RWPE2 (cell line): ENCODE results near the gene KLHL9.

Experiments used
- ATAC-seq: fragments of 200-7000 bp; cut with Tn5 transposase; 3 replicates; pipeline ENCODE4 v1.9.1; 2021; ENCODE audit warnings: low read depth
- DNase-seq: peaks from one replicate; pipeline ENCODE4 v3.0.0-alpha.2; 2020; ENCODE audit warnings: low spot score
- H3K27ac ChIP-seq: fragments of 450-650 bp; 2 replicates; pipeline ENCODE4 v1.5.1; 2017; ENCODE audit warnings: mild to moderate bottlenecking; ENCODE audit not compliant: poor library complexity, severe bottlenecking
- H3K27me3 ChIP-seq: fragments of 250-450 bp; sonication (Bioruptor Pico); 2 replicates; pipeline ENCODE4 v1.5.1; 2021; ENCODE audit warnings: mild to moderate bottlenecking, moderate library complexity; ENCODE audit not compliant: insufficient read depth, poor library complexity, severe bottlenecking
- H3K36me3 ChIP-seq: fragments of 250-450 bp; sonication (Bioruptor Pico); 2 replicates; pipeline ENCODE4 v1.5.1; 2020; ENCODE audit warnings: low read depth, mild to moderate bottlenecking, moderate library complexity
- H3K4me1 ChIP-seq: fragments of 250-450 bp; sonication (Bioruptor Pico); 2 replicates; pipeline ENCODE4 v1.5.1; 2021; ENCODE audit warnings: mild to moderate bottlenecking, moderate library complexity; ENCODE audit not compliant: insufficient read depth, poor library complexity, severe bottlenecking
- H3K4me3 ChIP-seq: fragments of 250-450 bp; sonication (Bioruptor Pico); 2 replicates; pipeline ENCODE4 v1.5.1; 2021; ENCODE audit warnings: mild to moderate bottlenecking, moderate library complexity; ENCODE audit not compliant: severe bottlenecking
- H3K9me3 ChIP-seq: fragments of 250-450 bp; sonication (Bioruptor Pico); 2 replicates; pipeline ENCODE4 v1.5.1; 2021; ENCODE audit warnings: mild to moderate bottlenecking, moderate library complexity; ENCODE audit not compliant: severe bottlenecking
- TF ChIP-seq, protein P1 (sequence below): fragments of 450-650 bp; IDR thresholded peaks from one replicate; pipeline ENCODE4 v1.5.1; 2017; ENCODE audit warnings: mild to moderate bottlenecking, moderate library complexity; ENCODE audit not compliant: poor library complexity, severe bottlenecking

Gene KLHL9

DNA sequence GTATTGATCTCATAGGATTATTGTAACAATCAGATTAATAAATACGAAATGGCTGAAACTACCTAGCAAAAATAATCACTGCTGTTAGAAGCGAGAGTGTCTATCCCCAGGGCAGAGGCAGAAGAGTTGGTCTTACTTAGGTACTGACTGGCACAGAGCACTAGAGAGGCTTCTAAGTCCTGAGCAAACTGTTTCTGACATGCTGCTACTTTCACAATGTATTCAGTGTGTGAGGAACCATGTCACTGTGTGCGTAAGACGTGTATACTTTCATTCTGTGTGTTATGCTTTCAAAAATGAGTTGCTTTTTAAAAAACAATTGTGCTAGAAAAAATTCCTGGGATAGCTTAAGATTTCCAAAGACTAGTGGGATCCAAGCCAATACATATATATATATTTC, 5.5 kb upstream of the KLHL9 start:
- Histone ChIP-seq H3K27me3 (no peaks in the 10 kb centered on the region), H3K36me3 (no peaks in the 10 kb centered on the region), H3K4me3 (no peak overlapping the region), H3K9me3 (peaks cover 2% of the 10 kb centered on the region), H3K27ac (no peak overlapping the region), H3K4me1 (peaks cover 3% of the 10 kb centered on the region)
- DNase-seq (no peak), ATAC-seq (no peak)
- TF ChIP-seq, protein P1, sequence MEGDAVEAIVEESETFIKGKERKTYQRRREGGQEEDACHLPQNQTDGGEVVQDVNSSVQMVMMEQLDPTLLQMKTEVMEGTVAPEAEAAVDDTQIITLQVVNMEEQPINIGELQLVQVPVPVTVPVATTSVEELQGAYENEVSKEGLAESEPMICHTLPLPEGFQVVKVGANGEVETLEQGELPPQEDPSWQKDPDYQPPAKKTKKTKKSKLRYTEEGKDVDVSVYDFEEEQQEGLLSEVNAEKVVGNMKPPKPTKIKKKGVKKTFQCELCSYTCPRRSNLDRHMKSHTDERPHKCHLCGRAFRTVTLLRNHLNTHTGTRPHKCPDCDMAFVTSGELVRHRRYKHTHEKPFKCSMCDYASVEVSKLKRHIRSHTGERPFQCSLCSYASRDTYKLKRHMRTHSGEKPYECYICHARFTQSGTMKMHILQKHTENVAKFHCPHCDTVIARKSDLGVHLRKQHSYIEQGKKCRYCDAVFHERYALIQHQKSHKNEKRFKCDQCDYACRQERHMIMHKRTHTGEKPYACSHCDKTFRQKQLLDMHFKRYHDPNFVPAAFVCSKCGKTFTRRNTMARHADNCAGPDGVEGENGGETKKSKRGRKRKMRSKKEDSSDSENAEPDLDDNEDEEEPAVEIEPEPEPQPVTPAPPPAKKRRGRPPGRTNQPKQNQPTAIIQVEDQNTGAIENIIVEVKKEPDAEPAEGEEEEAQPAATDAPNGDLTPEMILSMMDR: no peak

DNA sequence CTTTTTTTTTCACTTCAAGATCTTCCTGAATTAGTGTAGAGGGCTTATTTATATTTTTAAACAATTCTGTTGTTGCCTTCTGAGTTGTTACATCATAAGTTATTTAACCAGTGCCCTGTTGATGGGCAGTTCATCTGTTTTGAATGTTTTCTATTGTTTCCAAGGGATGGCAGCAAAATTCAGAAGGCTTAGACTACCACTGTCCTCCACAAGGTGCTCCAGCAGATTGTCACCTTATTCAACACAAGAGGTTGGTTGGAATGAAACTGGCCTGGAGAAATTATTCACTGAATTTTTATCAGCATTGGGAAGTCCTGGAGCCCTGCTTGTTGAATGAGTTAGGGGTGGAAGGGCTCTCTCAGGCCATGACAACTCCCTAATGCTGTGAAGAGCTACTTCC, 1.3 kb upstream of the KLHL9 start:
- ATAC-seq: no peak
- no peak overlapping the region for H3K27ac ChIP-seq
- H3K4me3 ChIP-seq: no peak overlapping the region
- no peak for DNase-seq
- TF ChIP-seq, protein P1: no peak
- no peaks in the 10 kb centered on the region for H3K27me3 ChIP-seq
- H3K36me3 ChIP-seq: peaks cover 28% of the 10 kb centered on the region
- H3K9me3 ChIP-seq: no peaks in the 10 kb centered on the region
- H3K4me1 ChIP-seq: peaks cover 27% of the 10 kb centered on the region

DNA sequence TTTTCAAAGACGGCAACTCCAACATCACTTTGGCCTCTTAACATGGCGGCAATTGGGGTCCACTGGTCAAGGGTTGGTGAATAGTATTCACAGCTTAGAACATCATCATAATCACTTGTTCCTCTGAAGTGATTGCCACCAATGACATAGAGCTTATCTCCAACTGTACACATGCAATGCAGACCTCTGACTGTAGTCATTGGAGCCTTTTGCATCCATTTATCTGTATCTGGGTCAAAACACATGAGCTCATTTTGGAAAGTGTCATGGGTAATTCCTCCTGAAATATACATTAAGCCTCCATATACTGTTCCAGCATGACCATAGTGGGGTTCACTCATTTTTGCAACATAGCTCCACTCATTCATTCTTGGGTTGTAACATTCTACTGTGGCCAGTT, 2.0 kb downstream of the KLHL9 start:
- no peak overlapping the region for H3K4me3 ChIP-seq

DNA sequence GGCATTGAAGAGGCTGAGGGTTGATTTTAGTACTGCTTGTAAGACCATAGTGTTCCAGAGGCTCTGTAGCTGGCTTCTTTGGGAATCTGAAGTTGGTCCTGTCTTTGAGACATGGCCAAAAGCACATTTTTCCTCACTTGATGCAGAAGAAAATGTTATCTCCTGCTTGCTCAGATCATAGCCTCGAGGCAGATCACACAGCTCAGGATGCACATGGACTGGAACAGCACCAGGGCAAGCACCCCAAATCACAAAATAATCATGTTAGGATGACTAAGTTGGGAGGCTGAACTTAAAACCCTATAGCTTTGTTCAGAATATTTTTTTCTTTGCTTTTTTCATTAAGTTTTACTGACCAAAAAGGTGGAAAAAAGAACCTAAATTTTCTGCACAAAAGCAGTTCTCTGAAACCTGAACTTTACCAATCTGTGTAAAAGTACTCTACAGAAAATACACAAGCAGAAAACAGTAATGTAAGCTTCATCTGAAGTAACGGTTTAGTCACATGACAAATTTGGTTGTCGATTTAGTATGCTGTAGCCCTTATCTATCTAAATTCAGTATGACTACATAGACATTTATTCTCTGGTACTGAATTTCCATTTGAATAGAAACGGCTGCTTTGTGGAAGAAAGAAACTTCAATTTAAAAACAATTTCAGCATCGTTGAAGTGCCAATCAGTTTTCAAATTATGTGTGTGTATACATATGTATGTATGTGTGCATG, 3.4 kb downstream of the KLHL9 start:
- no peak for ATAC-seq
- no peak overlapping the region for H3K27ac ChIP-seq
- H3K4me3 ChIP-seq: no peak overlapping the region
- peaks cover 36% of the 10 kb centered on the region for H3K4me1 ChIP-seq
- TF ChIP-seq, protein P1: no peak
- H3K36me3 ChIP-seq: peaks cover 50% of the 10 kb centered on the region
- no peaks in the 10 kb centered on the region for H3K9me3 ChIP-seq
- DNase-seq: no peak
- H3K27me3 ChIP-seq: no peaks in the 10 kb centered on the region

More for the DNA sequence above, 2.0 kb downstream of the KLHL9 start:
- no peaks in the 10 kb centered on the region for H3K9me3 ChIP-seq
- peaks cover 35% of the 10 kb centered on the region for H3K4me1 ChIP-seq
- TF ChIP-seq, protein P1: no peak
- no peak overlapping the region for H3K27ac ChIP-seq
- H3K36me3 ChIP-seq: peaks cover 50% of the 10 kb centered on the region
- no peaks in the 10 kb centered on the region for H3K27me3 ChIP-seq
- ATAC-seq (no peak), DNase-seq (no peak)

DNA sequence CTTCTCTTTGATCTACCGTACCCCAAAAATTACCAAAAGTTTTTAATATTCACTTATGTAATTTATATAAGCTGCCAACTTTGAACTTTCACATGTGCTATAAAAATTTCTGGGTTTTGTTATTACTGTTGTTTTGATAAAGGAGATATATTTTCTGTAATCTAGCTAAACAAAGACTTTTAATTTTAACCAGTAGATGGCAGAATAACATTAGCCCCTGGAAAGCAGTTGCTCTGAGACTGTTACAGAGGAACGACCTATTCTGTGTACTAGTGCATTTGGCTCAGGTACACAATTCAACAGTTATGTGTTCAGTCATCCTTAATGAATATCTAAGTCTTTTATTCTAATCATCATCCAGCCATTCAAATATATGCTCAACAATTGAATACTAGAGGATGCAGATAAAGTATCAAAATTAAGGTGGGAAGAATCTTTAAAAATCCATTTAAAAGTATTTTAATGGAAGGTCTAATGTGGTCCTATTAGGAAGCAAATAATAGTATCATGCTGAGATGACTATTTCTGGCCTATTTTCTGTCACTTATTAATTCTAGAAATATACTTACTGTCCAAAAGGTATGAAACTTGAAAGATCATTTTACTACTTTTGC, 8.6 kb downstream of the KLHL9 start:
- H3K36me3 ChIP-seq: peaks cover 24% of the 10 kb centered on the region
- no peak for DNase-seq
- peak; percentile 91 for ATAC-seq

More for the DNA sequence above, 8.6 kb downstream of the KLHL9 start:
- Histone ChIP-seq H3K4me3 (no peak overlapping the region), H3K4me1 (peaks cover 10% of the 10 kb centered on the region), H3K27me3 (no peaks in the 10 kb centered on the region), H3K27ac (no peak overlapping the region), H3K9me3 (no peaks in the 10 kb centered on the region)
- TF ChIP-seq, protein P1: peak; percentile 92
